ENCODE data around the gene PTGES2.
"Not testable (repeated sequence)": the region's sequence is repeated elsewhere in the genome, so short reads cannot be mapped to it uniquely, and the experiment has no call there.

Gene PTGES2

DNA sequence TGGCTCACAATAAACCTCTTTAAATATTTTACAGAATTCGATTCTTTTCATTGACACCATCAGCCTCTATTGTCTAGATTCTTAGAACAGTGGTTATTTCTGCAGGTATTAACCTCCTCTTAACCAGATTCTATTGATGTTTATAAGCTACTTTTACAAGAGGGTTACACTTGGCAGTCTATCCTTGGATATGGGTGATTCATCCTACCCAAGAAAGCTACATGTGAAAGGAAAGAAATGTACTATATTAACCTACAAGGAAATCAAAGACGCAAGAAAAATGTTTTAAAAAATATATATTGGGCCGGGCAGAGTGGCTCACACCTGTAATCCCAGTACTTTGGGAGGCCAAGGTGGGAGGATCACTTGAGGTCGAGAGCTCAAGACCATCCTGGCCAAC is 42.8 kb downstream of the PTGES2 start:
- no peak for DNase-seq

DNA sequence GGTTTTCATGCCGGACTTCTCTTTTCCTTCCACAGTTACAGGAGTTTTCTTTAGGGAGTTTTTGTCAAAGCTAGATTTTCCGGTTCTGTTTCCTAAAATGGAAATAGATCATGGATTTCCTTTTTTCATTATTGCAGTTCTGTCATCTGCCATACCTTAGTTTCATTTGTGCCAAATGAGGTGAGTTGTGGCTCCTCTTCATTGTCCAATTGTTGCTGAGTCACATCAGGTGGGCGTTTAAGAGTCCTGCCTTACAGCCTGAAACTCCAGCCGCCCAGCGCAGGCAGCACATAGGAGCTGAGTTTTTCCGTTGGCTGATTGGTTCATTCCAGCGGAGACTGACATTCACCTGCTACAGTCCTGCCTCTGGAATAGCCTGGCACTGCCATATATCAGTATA is 45.4 kb downstream of the PTGES2 start:
- DNase-seq = no peak

DNA sequence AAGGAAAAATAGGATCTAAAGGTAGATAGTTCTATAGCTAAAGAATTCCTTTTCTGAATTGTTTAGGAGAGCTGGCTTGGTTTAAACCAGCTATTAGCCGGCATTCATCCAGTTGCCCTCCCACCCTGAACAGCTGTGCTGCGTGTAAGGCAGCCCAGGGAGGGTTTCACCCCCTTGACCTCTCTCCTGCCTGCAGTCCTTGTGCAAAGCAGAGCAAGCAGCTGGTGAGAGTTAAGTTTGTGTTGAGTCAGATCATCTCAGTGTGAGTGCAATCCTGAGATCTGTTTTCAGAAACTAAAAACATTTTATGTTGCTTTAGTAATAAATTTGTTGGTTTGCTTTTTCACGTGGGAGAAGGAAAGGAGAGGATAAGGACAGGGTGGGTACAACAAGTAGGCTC is 46.5 kb downstream of the PTGES2 start:
- DNase-seq = no peak

GRCh38 chr9:128080206-128080605 is 47.3 kb downstream of the PTGES2 start:
- no peak for DNase-seq

GRCh38 chr9:128078504-128079434 is 48.8 kb downstream of the PTGES2 start:
- DNase-seq = no peak

- DNase-seq = no peak
These were observed 49.6 kb downstream of the PTGES2 start for GRCh38 chr9:128077847-128078503.

GRCh38 chr9:128073253-128073886 is 54.2 kb downstream of the PTGES2 start:
- no peak for DNase-seq

GRCh38 chr9:128072144-128073021 is 55.1 kb downstream of the PTGES2 start:
- peak; percentile 43 for DNase-seq

DNA sequence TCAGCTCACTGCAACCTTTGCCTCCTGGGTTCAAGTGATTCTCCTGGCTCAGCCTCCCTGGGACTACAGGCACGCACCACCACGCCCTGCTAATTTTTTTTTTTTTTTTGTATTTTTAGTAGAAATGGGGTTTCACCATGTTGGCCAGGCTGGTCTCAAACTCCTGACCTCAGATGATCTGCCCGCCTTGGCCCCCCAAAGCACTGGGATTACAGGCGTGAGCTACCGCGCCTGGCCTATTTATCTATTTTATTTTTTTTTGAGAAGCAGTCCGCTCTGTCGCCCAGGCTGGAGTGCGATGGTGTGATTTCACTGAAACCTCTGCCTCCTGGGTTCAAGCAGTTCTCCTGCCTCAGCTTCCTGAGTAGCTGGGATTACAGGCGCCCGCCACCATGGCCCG is 56.1 kb downstream of the PTGES2 start:
- DNase-seq = not testable (repeated sequence)

- DNase-seq = no peak
These were observed 56.7 kb downstream of the PTGES2 start for GRCh38 chr9:128070874-128071273.

All from activated naive CD4-positive, alpha-beta T cell treated with anti-CD3 and anti-CD28 coated beads, Interleukin-2, amount 50 U/mL, for 16 hours (primary cell).